Measurements from ENCODE around the gene GPR37.

Gene GPR37

DNA sequence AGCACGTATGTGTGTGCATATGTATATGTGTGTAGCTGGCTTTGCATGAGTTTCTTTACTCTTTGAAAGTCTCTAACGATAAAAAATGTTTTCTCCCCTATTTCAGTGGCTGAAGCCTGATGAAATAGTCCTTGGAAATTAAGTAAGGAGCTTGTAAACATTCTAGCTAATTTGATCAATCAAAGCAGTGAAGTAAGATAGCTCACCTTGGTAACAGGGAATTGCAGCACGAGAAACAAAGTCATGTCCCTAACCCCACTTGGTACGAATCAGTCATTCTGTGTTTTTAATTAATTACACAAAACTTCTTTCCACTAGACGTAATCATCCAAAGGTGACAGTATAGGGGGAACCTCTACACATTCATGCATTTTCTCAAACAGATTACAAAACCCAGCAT lies 41.5 kb downstream of the GPR37 start:
- DNase-seq = no peak

GRCh38 chr7:124723012-124723411 lies 42.6 kb downstream of the GPR37 start:
- DNase-seq = no peak

DNA sequence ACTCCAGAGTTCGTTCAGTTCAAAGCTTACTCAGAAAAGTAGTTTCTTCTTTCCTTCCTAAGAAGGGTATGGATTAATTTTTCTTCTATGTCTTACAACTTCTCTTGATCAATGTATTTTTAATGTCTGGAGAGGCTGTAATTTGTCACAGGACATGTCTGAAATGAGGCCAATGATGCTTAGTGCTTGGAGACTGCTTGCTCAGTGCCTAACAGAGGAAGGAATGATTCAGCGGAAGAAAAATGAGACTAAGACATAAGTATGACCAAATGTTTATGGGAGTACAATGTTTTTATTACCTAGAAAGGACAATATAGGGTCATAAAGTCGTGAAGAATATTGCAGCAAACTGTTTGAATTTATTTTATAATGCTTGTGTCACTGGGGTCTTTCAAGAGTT lies 43.3 kb downstream of the GPR37 start:
- DNase-seq = no peak

DNA sequence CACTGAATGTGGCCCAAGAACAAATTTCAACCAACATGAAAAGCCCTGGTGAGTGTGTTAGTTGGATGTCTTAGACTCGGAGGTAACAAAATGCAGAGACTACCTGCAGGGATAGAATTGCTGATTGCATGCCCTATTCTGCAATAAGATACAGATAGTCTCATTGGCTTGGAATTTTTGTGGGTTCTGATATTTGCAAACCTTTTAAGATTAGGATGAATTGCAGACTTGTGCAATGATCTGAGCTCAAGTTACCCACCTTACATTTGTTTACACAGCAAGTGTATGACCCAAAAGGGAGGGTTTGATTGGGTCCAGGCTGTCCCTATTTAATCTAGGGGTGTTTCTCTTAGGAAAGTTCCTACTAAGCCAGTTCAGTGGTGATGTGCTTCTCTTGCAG lies 45.4 kb downstream of the GPR37 start:
- no peak for DNase-seq

DNA sequence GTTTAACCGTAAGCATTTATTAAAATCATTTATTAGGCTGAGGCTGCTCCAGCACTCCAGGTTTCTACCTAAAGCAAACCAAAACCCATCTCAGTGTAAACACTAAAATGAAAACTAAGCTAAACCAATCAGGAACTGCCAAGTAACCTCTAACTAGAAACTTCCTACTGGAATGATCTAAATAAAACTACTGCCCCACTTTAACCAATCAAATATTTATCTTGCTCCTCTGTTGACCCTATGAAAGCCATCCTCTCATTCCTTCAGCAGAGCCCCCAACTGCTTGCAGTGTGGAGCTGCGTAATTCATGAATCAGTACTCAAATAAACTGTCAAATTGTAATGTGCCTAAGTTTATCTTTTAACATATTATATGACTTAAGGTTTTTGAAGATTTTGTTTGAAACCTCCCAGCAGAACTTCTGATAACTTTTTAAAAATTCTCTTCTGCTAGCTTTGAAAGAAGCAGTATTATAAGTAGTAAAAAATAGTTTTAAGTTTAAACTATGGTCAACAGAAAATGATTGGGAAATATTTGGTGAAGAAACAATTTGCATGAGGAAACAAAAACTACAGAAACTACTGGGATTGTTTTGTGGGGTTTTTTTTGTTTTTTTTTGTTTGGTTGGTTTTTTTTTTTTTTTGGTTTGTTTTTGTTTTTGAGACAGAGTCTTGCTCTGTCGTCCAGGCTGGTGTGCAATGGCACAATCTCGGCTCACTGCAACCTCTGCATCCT lies 47.4 kb downstream of the GPR37 start:
- DNase-seq = no peak

DNA sequence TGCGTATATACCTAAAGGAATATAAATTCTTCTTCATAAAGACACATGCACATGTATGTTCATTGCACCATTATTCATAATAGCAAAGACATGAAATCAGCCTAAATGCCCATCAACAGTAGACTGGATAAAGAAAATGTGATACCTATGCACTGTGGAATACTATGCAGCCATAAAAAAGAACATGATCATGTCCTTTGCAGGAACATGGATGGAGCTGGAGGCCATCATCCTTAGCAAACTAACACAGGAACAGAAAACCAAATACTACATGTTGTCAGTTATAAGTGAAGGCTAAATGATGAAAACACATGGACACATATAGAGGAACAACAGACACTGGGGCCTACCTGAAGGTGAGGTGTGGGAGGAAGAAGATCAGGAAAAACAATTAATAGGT lies 48.7 kb downstream of the GPR37 start:
- DNase-seq = no peak

- DNase-seq = no peak
Observed at GRCh38 chr7:124713086-124713485, 52.5 kb downstream of the GPR37 start.

DNA sequence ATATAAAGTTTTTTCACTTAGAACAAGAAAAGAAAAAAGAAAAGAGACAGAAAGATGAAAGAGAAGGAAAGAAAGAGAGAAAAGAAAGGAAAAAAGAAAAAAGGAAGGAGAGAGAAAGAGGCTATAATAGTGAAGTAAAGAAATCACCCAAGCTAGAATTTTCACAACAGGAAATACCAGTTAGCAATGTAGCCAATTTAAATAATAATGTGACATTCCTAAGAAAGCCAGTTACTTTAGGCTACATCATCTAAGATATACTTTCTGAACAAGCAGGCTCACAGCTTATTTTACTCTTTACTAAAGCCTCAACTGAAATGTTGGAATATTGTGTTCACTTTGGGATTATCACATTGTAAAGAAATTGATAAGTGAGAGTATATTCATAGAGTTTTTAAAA lies 53.6 kb downstream of the GPR37 start:
- DNase-seq = no peak

DNA sequence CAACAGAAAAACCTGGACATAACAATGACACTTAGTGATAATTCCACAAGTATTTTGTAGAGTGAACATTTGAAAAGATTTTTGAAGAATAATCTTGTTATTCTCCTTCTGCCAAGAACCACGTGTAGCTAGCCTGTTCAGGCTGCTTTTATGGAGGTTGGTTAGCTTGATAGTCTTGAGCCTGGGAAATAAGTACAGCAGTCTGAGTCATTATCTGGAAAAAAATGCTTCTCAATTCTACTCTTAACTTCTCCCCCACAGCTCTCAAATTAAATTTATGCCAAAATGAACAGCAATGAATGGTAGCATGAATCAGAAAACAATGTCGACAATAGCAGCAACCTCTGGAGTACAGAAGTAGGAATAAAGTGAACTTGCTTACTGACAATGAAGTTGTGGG lies 63.2 kb downstream of the GPR37 start:
- no peak for DNase-seq

DNA sequence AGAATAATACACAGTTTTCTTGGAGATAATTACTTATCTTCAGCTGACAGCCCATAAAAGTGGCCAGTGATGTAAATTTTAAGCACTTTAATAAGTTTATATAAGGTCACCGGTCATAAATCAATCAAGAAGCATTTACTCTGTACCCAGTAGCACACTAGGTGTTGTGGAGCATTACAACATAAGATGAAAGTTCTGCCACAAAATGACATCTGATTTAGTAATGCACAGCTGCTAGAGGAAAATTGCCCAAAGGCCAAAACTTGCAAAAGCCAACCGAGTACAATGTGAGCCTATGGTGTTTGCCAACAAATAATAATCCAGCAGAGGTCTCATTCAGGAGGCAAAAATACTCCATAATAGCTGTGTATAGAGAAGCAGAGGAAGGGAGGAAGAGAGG lies 63.6 kb downstream of the GPR37 start:
- peak; percentile 38 to 61 for DNase-seq

- DNase-seq = no peak
Observed at GRCh38 chr7:124700655-124701054, 64.9 kb downstream of the GPR37 start.

GRCh38 chr7:124698964-124699363 lies 66.6 kb downstream of the GPR37 start:
- no peak for DNase-seq

GRCh38 chr7:124697746-124698145 lies 67.8 kb downstream of the GPR37 start:
- DNase-seq = no peak
